Keratinocyte (primary cell): Measurements from ENCODE around the gene SLC34A3. TPM values are rescaled to one million over a fixed set of nuclear protein-coding genes. Genes with fewer than 3 reads are reported as not detected.

Experiments
- DNase-seq: peaks from one replicate; pipeline ENCODE4 v3.0.0-alpha.2; 2011; ENCODE audit warnings: low read depth, missing footprints, low spot score
- FAIRE-seq: peaks from 2 replicates; lab custom pipeline; 2011; peaks lifted over from hg19 to GRCh38; lab: Jason Lieb, UNC
- H2AFZ ChIP-seq: 2 replicates; pipeline ENCODE4 v1.6.0; 2012; ENCODE audit warnings: low read length, control low read depth, inconsistent platforms; ENCODE audit not compliant: control insufficient read depth
- H3K27ac ChIP-seq: 2 replicates; pipeline ENCODE4 v1.5.1; 2011; ENCODE audit warnings: low read length; ENCODE audit not compliant: control insufficient read depth, insufficient read depth
- H3K27me3 ChIP-seq: 3 replicates; pipeline ENCODE4 v1.6.0; 2011; ENCODE audit warnings: low read length; ENCODE audit not compliant: control insufficient read depth, insufficient read depth; ENCODE audit errors: extremely low read depth
- H3K36me3 ChIP-seq, 2 experiments: 2 replicates in 1 of 2; 3 replicates in 1 of 2; pipeline ENCODE4 v1.5.1; 2011; ENCODE audit warnings: low read length in 2 of 2, mild to moderate bottlenecking in 1 of 2; ENCODE audit not compliant: control insufficient read depth in 2 of 2, insufficient read depth in 2 of 2; ENCODE audit errors: extremely low read depth in 1 of 2
- H3K4me1 ChIP-seq: 3 replicates; pipeline ENCODE4 v1.5.1; 2011; ENCODE audit warnings: low read length; ENCODE audit not compliant: control insufficient read depth, insufficient read depth; ENCODE audit errors: extremely low read depth
- H3K4me2 ChIP-seq: 3 replicates; pipeline ENCODE4 v1.6.0; 2011; ENCODE audit warnings: low read depth, low read length; ENCODE audit not compliant: control insufficient read depth, insufficient read depth; ENCODE audit errors: extremely low read depth
- H3K4me3 ChIP-seq, 3 experiments: fragments of 200-600 bp in 1 of 3; sonication (generic) in 1 of 3; 2 replicates in 2 of 3; 3 replicates in 1 of 3; pipeline ENCODE4 v1.5.1; 2011 to 2016; ENCODE audit warnings: low read length in 3 of 3, mild to moderate bottlenecking in 3 of 3, control low read depth in 2 of 3, inconsistent platforms in 1 of 3, low read depth in 1 of 3, mixed read lengths in 1 of 3, mixed run types in 1 of 3, moderate library complexity in 1 of 3; ENCODE audit not compliant: control insufficient read depth in 2 of 3, insufficient read depth in 2 of 3; ENCODE audit errors: extremely low read depth in 1 of 3
- H3K79me2 ChIP-seq: 2 replicates; pipeline ENCODE4 v1.6.0; 2012; ENCODE audit warnings: low read length; ENCODE audit not compliant: control insufficient read depth, insufficient read depth
- H3K9ac ChIP-seq: 3 replicates; pipeline ENCODE4 v1.6.0; 2011; ENCODE audit warnings: low read length; ENCODE audit not compliant: control insufficient read depth, insufficient read depth; ENCODE audit errors: extremely low read depth
- H3K9me1 ChIP-seq: 3 replicates; pipeline ENCODE4 v1.6.0; 2011; ENCODE audit warnings: low read length; ENCODE audit not compliant: control insufficient read depth, insufficient read depth; ENCODE audit errors: extremely low read depth
- H3K9me3 ChIP-seq: 2 replicates; pipeline ENCODE4 v1.5.1; 2012; ENCODE audit warnings: low read depth, low read length; ENCODE audit not compliant: control insufficient read depth
- H4K20me1 ChIP-seq: 3 replicates; pipeline ENCODE4 v1.6.0; 2011; ENCODE audit warnings: low read length; ENCODE audit not compliant: control insufficient read depth, insufficient read depth; ENCODE audit errors: extremely low read depth
- CTCF ChIP-seq, 3 experiments: IDR thresholded peaks in 1 of 3; conservative IDR thresholded peaks in 1 of 3; optimal IDR thresholded peaks in 1 of 3; 2 replicates in 2 of 3; 3 replicates in 1 of 3; pipeline versions ENCODE3 to v1.5.1; 2011; ENCODE audit warnings: low read length in 3 of 3, mild to moderate bottlenecking in 3 of 3, moderate library complexity in 2 of 3, control low read depth in 1 of 3, inconsistent platforms in 1 of 3; ENCODE audit not compliant: insufficient read depth in 2 of 3; ENCODE audit errors: extremely low read depth in 1 of 3
- EZH2 ChIP-seq: IDR thresholded peaks from one replicate; pipeline ENCODE4 v1.6.1; 2012; ENCODE audit warnings: inconsistent platforms, mild to moderate bottlenecking, low read length, moderate library complexity
- dilution Hi-C: fragments of 300-500 bp; cut with MboI; formaldehyde crosslinking; loops from one replicate; pipeline ENCODE4 v1.7.0; 2020; ENCODE audit warnings: low sequenced_read_pairs; ENCODE audit not compliant: extremely low pct_ligation_motif_present
- polyA plus RNA-seq, 5 experiments: library from polyadenylated mRNA; depleted of rRNA in 3 of 5; stranded (reverse) in 3 of 5; stranded (forward) in 1 of 5; unstranded in 1 of 5; fragments of >200 nt; gene quantifications; 1 replicate in 1 of 5; 2 replicates in 3 of 5; 3 replicates in 1 of 5; pipeline versions ENCODE4 v1.2.1 to v1.2.3, GENCODE V29; 2011 to 2012; ENCODE audit warnings: missing spikeins in 2 of 5, low read depth in 1 of 5, low replicate concordance in 1 of 5

SLC34A3 gene
- polyA plus RNA-seq, 1 donor (not counting 4 experiments of a cell fraction or from before 2014, with no cell fraction given): not detected

DNA sequence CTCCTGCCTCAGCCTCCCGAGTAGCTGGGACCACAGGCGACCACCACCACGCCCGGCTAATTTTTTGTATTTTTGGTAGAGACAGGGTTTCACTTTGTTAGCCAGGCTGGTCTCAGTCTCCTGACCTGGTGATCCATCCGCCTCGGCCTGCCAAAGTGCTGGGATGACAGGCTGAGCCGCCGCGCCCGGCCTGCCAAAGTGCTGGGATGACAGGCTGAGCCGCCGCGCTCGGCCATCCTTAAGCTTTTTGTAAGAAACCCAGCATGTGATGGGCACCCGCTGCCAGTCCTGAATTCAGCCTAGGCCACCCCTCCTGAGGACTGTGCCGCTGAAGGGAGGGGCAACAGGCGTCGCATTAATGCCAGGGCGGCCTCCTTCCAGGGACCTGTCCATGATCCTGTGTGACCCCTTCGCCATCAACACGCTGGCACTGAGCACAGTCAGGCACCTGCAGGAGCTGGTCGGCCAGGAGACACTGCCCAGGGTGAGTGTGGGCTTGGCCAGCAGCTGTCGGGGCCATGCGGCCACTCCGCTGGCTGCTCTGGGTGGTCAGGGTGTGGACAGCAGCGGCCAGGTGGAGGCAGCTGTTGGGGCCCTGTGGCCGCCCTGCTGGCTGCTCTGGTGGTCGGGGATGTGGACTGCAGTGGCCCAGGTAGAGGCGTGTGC is 34.9 kb downstream of the SLC34A3 start:
- H3K36me3 ChIP-seq: peaks cover 26 to 34% of the 10 kb centered on the region in 2 experiments
- FAIRE-seq: no peak
- dilution Hi-C loops: no loop called here

DNA sequence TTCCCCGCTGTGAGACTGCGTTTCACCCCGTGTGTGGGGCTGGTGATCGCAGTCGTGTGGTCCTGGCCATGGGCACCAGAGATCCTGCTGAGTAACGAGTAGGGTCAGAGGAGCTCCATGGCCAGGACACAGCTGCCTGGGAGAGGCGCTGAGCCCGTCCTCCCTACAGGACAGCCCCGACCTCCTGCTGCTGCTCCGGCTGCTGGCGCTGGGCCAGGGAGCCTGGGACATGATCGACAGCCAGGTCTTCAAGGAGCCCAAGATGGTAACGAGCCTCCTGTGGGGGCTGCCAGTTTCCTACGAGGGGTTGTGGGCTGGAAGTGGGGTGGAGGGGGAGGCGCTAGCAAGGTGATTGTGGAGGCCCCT is 35.4 kb downstream of the SLC34A3 start:
- H3K79me2 ChIP-seq: peaks cover 4% of the 10 kb centered on the region
- H3K4me1 ChIP-seq: no peaks in the 10 kb centered on the region
- peaks cover 6% of the 10 kb centered on the region for H4K20me1 ChIP-seq
- TF ChIP-seq EZH2: no peak
- no peak for TF ChIP-seq CTCF (optimal IDR thresholded peaks at IDR 0.05 in 1 of 3, IDR thresholded peaks at IDR 0.05 in 1 of 3, conservative IDR thresholded peaks at IDR 0.05 in 1 of 3; ENCODE audit: extremely low read depth in 1 of 3, insufficient read depth in 2 of 3, low read length in 3 of 3)
- no peak overlapping the region for H3K9ac ChIP-seq
- DNase-seq (no peak), FAIRE-seq (no peak)
- no peak overlapping the region for H3K4me2 ChIP-seq
- H3K27me3 ChIP-seq: no peaks in the 10 kb centered on the region
- peaks cover 32 to 34% of the 10 kb centered on the region in 2 experiments for H3K36me3 ChIP-seq
- dilution Hi-C loops: no loop called here
- no peak overlapping the region for H2AFZ ChIP-seq
- H3K4me3 ChIP-seq: no peak overlapping the region
- H3K9me3 ChIP-seq: no peaks in the 10 kb centered on the region
- no peaks in the 10 kb centered on the region for H3K9me1 ChIP-seq
- no peak overlapping the region for H3K27ac ChIP-seq

More for the DNA sequence above, 34.9 kb downstream of the SLC34A3 start:
- H3K4me2 ChIP-seq: no peak overlapping the region
- H3K4me3 ChIP-seq: no peak overlapping the region
- H2AFZ ChIP-seq: no peak overlapping the region
- no peak for TF ChIP-seq CTCF (optimal IDR thresholded peaks at IDR 0.05 in 1 of 3, IDR thresholded peaks at IDR 0.05 in 1 of 3, conservative IDR thresholded peaks at IDR 0.05 in 1 of 3; ENCODE audit: extremely low read depth in 1 of 3, insufficient read depth in 2 of 3, low read length in 3 of 3)
- TF ChIP-seq EZH2: no peak
- peaks cover 6% of the 10 kb centered on the region for H4K20me1 ChIP-seq
- no peak overlapping the region for H3K9ac ChIP-seq
- DNase-seq: no peak
- no peak overlapping the region for H3K27ac ChIP-seq
- H3K4me1 ChIP-seq: no peaks in the 10 kb centered on the region
- no peaks in the 10 kb centered on the region for H3K27me3 ChIP-seq
- H3K9me1 ChIP-seq: no peaks in the 10 kb centered on the region
- H3K9me3 ChIP-seq: no peaks in the 10 kb centered on the region
- peaks cover 4% of the 10 kb centered on the region for H3K79me2 ChIP-seq
